B cell (primary cell): ENCODE data around the gene TBX18. TPM values are rescaled to one million over a fixed set of nuclear protein-coding genes. Genes with fewer than 3 reads are reported as not detected.

ENCODE experiments used
- ATAC-seq: fragments of 200-7000 bp; cut with Tn5 transposase; one replicate; pipeline ENCODE4 v1.10.0; 2021; ENCODE audit warnings: low read depth, mild to moderate bottlenecking, moderate number of reproducible peaks, moderate library complexity
- CTCF ChIA-PET: fragments of 350-600 bp; sonication (Branson Sonifier 250); formaldehyde crosslinking; loops from one replicate; lab custom pipeline; 2021; ENCODE audit warnings: antibody characterized with exemption, inconsistent platforms; lab: Charles Lee
- POLR2A ChIA-PET: fragments of 350-600 bp; sonication (Branson Sonifier 250); formaldehyde crosslinking; loops from one replicate; lab custom pipeline; 2021; ENCODE audit warnings: antibody characterized with exemption; lab: Charles Lee
- DNase-seq: peaks from one replicate; pipeline ENCODE4 v3.0.0; 2013
- H2AFZ ChIP-seq: 2 replicates; pipeline ENCODE4 v1.6.1; 2012; ENCODE audit warnings: mild to moderate bottlenecking, low read depth, low read length; ENCODE audit not compliant: insufficient read depth, poor library complexity, severe bottlenecking
- H3K27ac ChIP-seq, 2 donors: 1 replicate in 1 of 2; 2 replicates in 1 of 2; pipeline ENCODE4 v1.5.1; 2012 to 2013; ENCODE audit warnings: low read length in 2 of 2, mild to moderate bottlenecking in 2 of 2, moderate library complexity in 1 of 2
- H3K27me3 ChIP-seq, 4 experiments: fragments of 200-600 bp in 1 of 4; sonication (generic) in 1 of 4; replicated peaks in 1 of 4; 1 replicate in 2 of 4; 2 replicates in 2 of 4; pipeline versions ENCODE4 v1.6.1 to v1.7.0; 2013 to 2016; ENCODE audit warnings: low read length in 3 of 4, mild to moderate bottlenecking in 2 of 4, mixed read lengths in 1 of 4, moderate library complexity in 1 of 4; ENCODE audit not compliant: insufficient read depth in 4 of 4, control insufficient read depth in 3 of 4; ENCODE audit errors: control extremely low read depth in 1 of 4
- H3K36me3 ChIP-seq, 2 experiments: replicated peaks in 1 of 2; 1 replicate in 1 of 2; 2 replicates in 1 of 2; pipeline versions ENCODE4 v1.6.1 to v1.7.1; 2013; ENCODE audit warnings: low read length in 1 of 2; ENCODE audit not compliant: insufficient read depth in 2 of 2, control insufficient read depth in 1 of 2; ENCODE audit errors: control extremely low read depth in 1 of 2, extremely low read depth in 1 of 2
- H3K4me1 ChIP-seq, 2 donors: fragments of 200-600 bp in 1 of 2; sonication (generic) in 1 of 2; 1 replicate in 1 of 2; 2 replicates in 1 of 2; pipeline versions ENCODE4 v1.5.1 to v1.6.1; 2013 to 2017; ENCODE audit warnings: low read length in 2 of 2; ENCODE audit not compliant: control insufficient read depth in 2 of 2, insufficient read depth in 2 of 2
- H3K4me2 ChIP-seq: replicated peaks from 2 replicates; pipeline ENCODE3; 2012; ENCODE audit warnings: mild to moderate bottlenecking, low read depth, low read length; ENCODE audit not compliant: poor library complexity, severe bottlenecking
- H3K4me3 ChIP-seq, 5 experiments: fragments of 200-600 bp in 1 of 5; sonication (generic) in 1 of 5; 1 replicate in 3 of 5; 2 replicates in 2 of 5; pipeline versions ENCODE4 v1.5.1 to v1.7.0; 2011 to 2016; ENCODE audit warnings: low read length in 4 of 5, mild to moderate bottlenecking in 4 of 5, low read depth in 2 of 5, control low read depth in 1 of 5, moderate library complexity in 1 of 5; ENCODE audit not compliant: insufficient read depth in 1 of 5; ENCODE audit errors: control extremely low read depth in 1 of 5, extremely low read depth in 1 of 5
- H3K79me2 ChIP-seq: fragments of 200-600 bp; sonication (generic); one replicate; pipeline ENCODE4 v1.6.0; 2016; ENCODE audit warnings: low read length; ENCODE audit not compliant: control insufficient read depth, insufficient read depth
- H3K9ac ChIP-seq: fragments of 200-600 bp; sonication (generic); 2 replicates; pipeline ENCODE4 v1.6.1; 2017; ENCODE audit warnings: mild to moderate bottlenecking, low read length, moderate library complexity
- H3K9me3 ChIP-seq, 3 donors: one replicate each; pipeline versions ENCODE4 v1.6.1 to v1.7.1; 2013; ENCODE audit warnings: low read length in 2 of 3; ENCODE audit not compliant: control insufficient read depth in 2 of 3, insufficient read depth in 1 of 3; ENCODE audit errors: control extremely low read depth in 1 of 3
- H4K20me1 ChIP-seq: 2 replicates; pipeline ENCODE4 v1.6.0; 2012; ENCODE audit warnings: mild to moderate bottlenecking, low read length; ENCODE audit not compliant: insufficient read depth, control insufficient read depth, poor library complexity, severe bottlenecking
- H3K27ac Mint-ChIP-seq: one replicate; pipeline ENCODE4 v1.8.0; 2021; ENCODE audit warnings: mixed read lengths
- H3K27me3 Mint-ChIP-seq: one replicate; pipeline ENCODE4 v1.8.0; 2021; ENCODE audit warnings: mixed read lengths
- H3K4me1 Mint-ChIP-seq: one replicate; pipeline ENCODE4 v1.8.0; 2021; ENCODE audit warnings: mixed read lengths
- H3K4me3 Mint-ChIP-seq: one replicate; pipeline ENCODE4 v1.8.0; 2021; ENCODE audit warnings: mixed read lengths
- H3K9me3 Mint-ChIP-seq: one replicate; pipeline ENCODE4 v1.8.0; 2022; ENCODE audit warnings: mixed read lengths; ENCODE audit not compliant: insufficient read depth
- CTCF ChIP-seq: fragments of 200-600 bp; IDR thresholded peaks from one replicate; pipeline ENCODE4 v1.8.0; 2022; ENCODE audit warnings: antibody characterized with exemption, mild to moderate bottlenecking
- EZH2 ChIP-seq: IDR thresholded peaks from 2 replicates; pipeline ENCODE4 v1.6.1; 2012; ENCODE audit warnings: borderline replicate concordance, low read depth, mild to moderate bottlenecking, moderate library complexity, low read length; ENCODE audit not compliant: insufficient read depth, poor library complexity, severe bottlenecking
- WGBS: methylation state at CpG from one replicate; pipeline ENCODE4 v1.1.5; 2013; ENCODE audit warnings: missing lambda C conversion rate; ENCODE audit not compliant: insufficient coverage; 5-methylcytosine and 5-hydroxymethylcytosine counted together
- intact Hi-C: fragments of 100-400 bp; cut with micrococcal nuclease; formaldehyde crosslinking; loops from one replicate; pipeline ENCODE4 v1.10.0; 2022
- polyA plus RNA-seq: library from polyadenylated mRNA; depleted of rRNA; stranded (reverse); fragments of >200 nt; gene quantifications from 2 replicates; pipeline ENCODE4 v1.2.3, GENCODE V29; 2012
- total RNA-seq, 2 donors: library from RNA; stranded (reverse); fragments of 120-200 nt in 1 of 2; gene quantifications; 1 replicate in 1 of 2; 2 replicates in 1 of 2; pipeline versions ENCODE4 v1.2.3 to v1.2.4, GENCODE V29; 2013 to 2022

TBX18 gene
- total and polyA plus RNA-seq, 2 donors (not counting 1 experiment from before 2014, with no cell fraction given), result not detected

- no peaks in the 10 kb centered on the region for H3K9me3 ChIP-seq
- ATAC-seq (no peak), DNase-seq (no peak)
- ChIA-PET CTCF (no interaction called here), POLR2A (no interaction called here)
- H2AFZ ChIP-seq, result no peak overlapping the region
- H3K4me3 ChIP-seq, result no peak overlapping the region
- Mint-ChIP-seq H3K27me3 (no peaks in the 10 kb centered on the region), H3K27ac (no peak overlapping the region), H3K4me1 (no peaks in the 10 kb centered on the region), H3K4me3 (no peak overlapping the region), H3K9me3 (no peaks in the 10 kb centered on the region)
- intact Hi-C loops, result no loop called here
- no peaks in the 10 kb centered on the region for H3K79me2 ChIP-seq
- TF ChIP-seq CTCF (no peak), EZH2 (no peak)
- H3K9ac ChIP-seq, result no peak overlapping the region
- no peak overlapping the region for H3K27ac ChIP-seq
- no peaks in the 10 kb centered on the region for H3K36me3 ChIP-seq
- no peaks in the 10 kb centered on the region for H3K27me3 ChIP-seq
- H3K4me2 ChIP-seq, result no peak overlapping the region
- H4K20me1 ChIP-seq, result no peaks in the 10 kb centered on the region
- H3K4me1 ChIP-seq, result no peaks in the 10 kb centered on the region
- no CpG with 5 or more reads among the region's 2 CpGs for WGBS
Observed at GRCh38 chr6:84788689-84789088, 24.3 kb upstream of the TBX18 start.

- no peak overlapping the region for H2AFZ ChIP-seq
- intact Hi-C loops, result no loop called here
- no CpG with 5 or more reads among the region's 1 CpG for WGBS
- CTCF ChIA-PET, result no interaction called here
- H3K4me1 ChIP-seq, result no peaks in the 10 kb centered on the region
- H3K9ac ChIP-seq, result no peak overlapping the region
- DNase-seq, result no peak
- H3K79me2 ChIP-seq, result no peaks in the 10 kb centered on the region
- TF ChIP-seq EZH2 (no peak), CTCF (no peak)
- peaks cover 0 to 4% (median 0%) of the 10 kb centered on the region in 4 experiments for H3K27me3 ChIP-seq
- no peaks in the 10 kb centered on the region for H3K9me3 ChIP-seq
- peaks cover 4% of the 10 kb centered on the region for H3K27me3 Mint-ChIP-seq
- no peak overlapping the region for H3K4me3 ChIP-seq
- no peaks in the 10 kb centered on the region for H3K36me3 ChIP-seq
- H3K4me3 Mint-ChIP-seq, result no peak overlapping the region
- no peak overlapping the region for H3K4me2 ChIP-seq
- no peak overlapping the region for H3K27ac Mint-ChIP-seq
- H3K4me1 Mint-ChIP-seq, result no peaks in the 10 kb centered on the region
- H4K20me1 ChIP-seq, result no peaks in the 10 kb centered on the region
- ATAC-seq, result no peak
- POLR2A ChIA-PET, result no interaction called here
- no peak overlapping the region for H3K27ac ChIP-seq
- no peaks in the 10 kb centered on the region for H3K9me3 Mint-ChIP-seq
Observed at GRCh38 chr6:84785671-84786070, 21.3 kb upstream of the TBX18 start.
